ENCODE measurements around the gene UGT1A6. TPM values are rescaled to one million over a fixed set of nuclear protein-coding genes. Genes with fewer than 3 reads are reported as not detected.
"Not testable (repeated sequence)": the region's sequence is repeated elsewhere in the genome, so short reads cannot be mapped to it uniquely, and the experiment has no call there.

The UGT1A6 gene
- total RNA-seq, 1 donor from 2014 or later: not detected

- no peaks in the 10 kb centered on the region for H3K36me3 ChIP-seq
- no peak for DNase-seq
- H3K27me3 ChIP-seq (ENCODE audit: low read depth): peaks cover 33% of the 10 kb centered on the region
- no peak for TF ChIP-seq CTCF (IDR thresholded peaks at IDR 0.05; ENCODE audit: borderline replicate concordance)
- H3K27ac ChIP-seq (replicated peaks): no peak within 1 kb of the TSS
- intact Hi-C loops (cut with micrococcal nuclease): no loop called here
- no peaks in the 10 kb centered on the region for H3K9me3 ChIP-seq (replicated peaks)
- no peaks in the 10 kb centered on the region for H3K4me1 ChIP-seq
- no peak within 1 kb of the TSS for H3K4me3 ChIP-seq
Measured at GRCh38 chr2:233728723-233729301, 36.1 kb downstream of the UGT1A6 start, which contains the start of gene UGT1A3. Gene UGT1A3, plus strand, starts transcription at chr2:233729042. Its CDS starts 85 bp downstream, at chr2:233729127.

GRCh38 chr2:233736868-233737653 lies 44.4 kb downstream of the UGT1A6 start:
- intact Hi-C loops (cut with micrococcal nuclease); H3K27ac ChIP-seq (replicated peaks); H3K4me3 ChIP-seq: not testable (repeated sequence)

GRCh38 chr2:233740870-233741269 lies 48.2 kb downstream of the UGT1A6 start:
- no peaks in the 10 kb centered on the region for H3K36me3 ChIP-seq
- TF ChIP-seq CTCF (IDR thresholded peaks at IDR 0.05; ENCODE audit: borderline replicate concordance): no peak
- DNase-seq: no peak
- intact Hi-C loops (cut with micrococcal nuclease): no loop called here
- no peaks in the 10 kb centered on the region for H3K9me3 ChIP-seq (replicated peaks)
- H3K27me3 ChIP-seq (ENCODE audit: low read depth): peaks cover 55% of the 10 kb centered on the region
- H3K27ac ChIP-seq (replicated peaks): no peak overlapping the region
- no peaks in the 10 kb centered on the region for H3K4me1 ChIP-seq
- H3K4me3 ChIP-seq: no peak overlapping the region

More at GRCh38 chr2:233736868-233737653, 44.4 kb downstream of the UGT1A6 start:
- not testable (repeated sequence) for H3K4me1 ChIP-seq; H3K36me3 ChIP-seq; DNase-seq; H3K9me3 ChIP-seq (replicated peaks)
- H3K27me3 ChIP-seq (ENCODE audit: low read depth): peaks cover 48% of the 10 kb centered on the region

- TF ChIP-seq CTCF (IDR thresholded peaks at IDR 0.05; ENCODE audit: borderline replicate concordance): no peak
- no peaks in the 10 kb centered on the region for H3K4me1 ChIP-seq
Measured at GRCh38 chr2:233743464-233744259, 51.0 kb downstream of the UGT1A6 start.

GRCh38 chr2:233745073-233745755 lies 52.5 kb downstream of the UGT1A6 start:
- H3K4me3 ChIP-seq: no peak overlapping the region
- H3K4me1 ChIP-seq: no peaks in the 10 kb centered on the region
- no peaks in the 10 kb centered on the region for H3K36me3 ChIP-seq
- peaks cover 45% of the 10 kb centered on the region for H3K27me3 ChIP-seq (ENCODE audit: low read depth)
- intact Hi-C loops (cut with micrococcal nuclease): no loop called here
- no peak for TF ChIP-seq CTCF (IDR thresholded peaks at IDR 0.05; ENCODE audit: borderline replicate concordance)
- H3K9me3 ChIP-seq (replicated peaks): no peaks in the 10 kb centered on the region
- no peak for DNase-seq
- no peak overlapping the region for H3K27ac ChIP-seq (replicated peaks)

More at GRCh38 chr2:233743464-233744259, 51.0 kb downstream of the UGT1A6 start:
- Histone ChIP-seq H3K27ac (replicated peaks) (no peak overlapping the region), H3K9me3 (replicated peaks) (no peaks in the 10 kb centered on the region), H3K27me3 (ENCODE audit: low read depth) (peaks cover 52% of the 10 kb centered on the region), H3K36me3 (no peaks in the 10 kb centered on the region), H3K4me3 (no peak overlapping the region)
- DNase-seq: no peak
- intact Hi-C loops (cut with micrococcal nuclease): no loop called here

- DNase-seq; H3K9me3 ChIP-seq (replicated peaks); H3K4me1 ChIP-seq; H3K4me3 ChIP-seq; H3K27ac ChIP-seq (replicated peaks); intact Hi-C loops (cut with micrococcal nuclease); H3K36me3 ChIP-seq: not testable (repeated sequence)
- H3K27me3 ChIP-seq (ENCODE audit: low read depth): peaks cover 46% of the 10 kb centered on the region
Measured at GRCh38 chr2:233745838-233746237, 53.1 kb downstream of the UGT1A6 start.
